Right atrium auricular region (tissue), 2 donors: Measurements from ENCODE around the gene MECR. TPM values are rescaled to one million over a fixed set of nuclear protein-coding genes. Genes with fewer than 3 reads are reported as not detected.

Experiments
- DNase-seq: peaks from one replicate; pipeline ENCODE4 v3.0.0-alpha.2; 2019; ENCODE audit warnings: low spot score
- H3K27ac ChIP-seq, 2 donors: fragments of 200-600 bp; sonication (generic); 1 replicate in 1 of 2; 2 replicates in 1 of 2; pipeline ENCODE4 v1.5.1; 2016 to 2019
- H3K27me3 ChIP-seq, 2 donors: fragments of 200-600 bp; sonication (generic); one replicate each; pipeline versions ENCODE4 v1.5.1 to v1.6.0; 2017 to 2019
- H3K36me3 ChIP-seq: fragments of 200-600 bp; sonication (generic); one replicate; pipeline ENCODE4 v1.5.1; 2016
- H3K4me1 ChIP-seq, 2 donors: fragments of 200-600 bp; sonication (generic); one replicate each; pipeline versions ENCODE4 v1.5.1 to v1.6.0; 2017 to 2019
- H3K4me3 ChIP-seq, 2 donors: fragments of 200-600 bp; sonication (generic); 1 replicate in 1 of 2; 2 replicates in 1 of 2; pipeline ENCODE4 v1.5.1; 2017 to 2019; ENCODE audit warnings: mild to moderate bottlenecking in 1 of 2, moderate library complexity in 1 of 2
- H3K9me3 ChIP-seq, 2 donors: fragments of 200-600 bp; sonication (generic); one replicate each; pipeline ENCODE4 v1.5.1; 2019
- total RNA-seq, 2 donors: library from RNA; depleted of rRNA; stranded (reverse); fragments of >200 nt; gene quantifications; one replicate each; pipeline ENCODE4 v1.1.0, GENCODE V29; 2016
- TF ChIP-seq, protein P1 (sequence below), 2 donors: fragments of 200-600 bp; sonication (generic); IDR thresholded peaks; one replicate each; pipeline ENCODE4 v1.5.1; 2019; ENCODE audit warnings: antibody characterized with exemption in 2 of 2

Gene MECR
- total RNA-seq, 2 donors from 2014 or later: 18.4 to 24.3 TPM

DNA sequence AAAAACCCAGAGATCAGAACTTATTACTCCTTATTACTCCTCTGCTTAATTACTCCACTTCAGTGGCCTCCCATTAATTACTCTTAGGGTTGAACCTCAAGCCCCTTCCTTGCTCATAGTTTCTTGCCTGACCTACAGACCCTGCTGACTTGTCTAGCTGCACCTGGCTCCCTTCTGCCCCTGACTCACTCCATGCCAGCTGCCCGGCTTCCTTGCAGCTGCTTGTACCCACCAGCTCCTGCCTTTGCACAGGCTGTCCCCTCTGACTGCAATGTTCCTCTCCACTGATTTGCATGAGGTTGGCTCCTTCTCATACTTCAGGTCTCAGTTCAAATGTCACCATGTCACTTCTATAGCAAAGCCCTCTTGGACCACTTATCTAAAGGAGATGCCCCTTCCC, 3.7 kb upstream of the MECR start:
- Histone ChIP-seq H3K36me3 (no peaks in the 10 kb centered on the region), H3K4me1 (peaks cover 0 to 37% of the 10 kb centered on the region in 2 donors), H3K27me3 (no peaks in the 10 kb centered on the region), H3K4me3 (no peak overlapping the region), H3K27ac (no peak overlapping the region), H3K9me3 (no peaks in the 10 kb centered on the region)
- TF ChIP-seq, protein P1, sequence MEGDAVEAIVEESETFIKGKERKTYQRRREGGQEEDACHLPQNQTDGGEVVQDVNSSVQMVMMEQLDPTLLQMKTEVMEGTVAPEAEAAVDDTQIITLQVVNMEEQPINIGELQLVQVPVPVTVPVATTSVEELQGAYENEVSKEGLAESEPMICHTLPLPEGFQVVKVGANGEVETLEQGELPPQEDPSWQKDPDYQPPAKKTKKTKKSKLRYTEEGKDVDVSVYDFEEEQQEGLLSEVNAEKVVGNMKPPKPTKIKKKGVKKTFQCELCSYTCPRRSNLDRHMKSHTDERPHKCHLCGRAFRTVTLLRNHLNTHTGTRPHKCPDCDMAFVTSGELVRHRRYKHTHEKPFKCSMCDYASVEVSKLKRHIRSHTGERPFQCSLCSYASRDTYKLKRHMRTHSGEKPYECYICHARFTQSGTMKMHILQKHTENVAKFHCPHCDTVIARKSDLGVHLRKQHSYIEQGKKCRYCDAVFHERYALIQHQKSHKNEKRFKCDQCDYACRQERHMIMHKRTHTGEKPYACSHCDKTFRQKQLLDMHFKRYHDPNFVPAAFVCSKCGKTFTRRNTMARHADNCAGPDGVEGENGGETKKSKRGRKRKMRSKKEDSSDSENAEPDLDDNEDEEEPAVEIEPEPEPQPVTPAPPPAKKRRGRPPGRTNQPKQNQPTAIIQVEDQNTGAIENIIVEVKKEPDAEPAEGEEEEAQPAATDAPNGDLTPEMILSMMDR (IDR thresholded peaks at IDR 0.05): no peak
- DNase-seq: no peak

DNA sequence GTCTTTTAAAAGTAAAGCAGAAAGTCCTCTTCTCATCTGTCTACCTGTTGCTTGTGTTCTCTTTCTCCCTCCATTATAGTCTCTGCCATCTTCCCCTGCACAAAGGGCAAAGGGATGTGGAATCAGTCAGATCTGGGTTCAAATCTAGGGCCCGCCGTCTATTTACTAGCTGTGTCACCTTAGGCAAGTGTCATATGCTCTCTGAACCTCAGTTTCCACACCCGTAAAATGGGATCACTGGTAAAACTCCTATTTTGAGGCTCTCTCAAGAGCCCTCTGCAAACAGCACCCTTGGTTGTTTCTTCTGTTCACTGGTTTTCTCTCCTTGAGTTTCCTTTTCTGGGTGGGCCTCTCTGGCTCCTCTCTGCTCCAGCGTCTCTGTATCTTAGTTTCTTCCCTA, 3.0 kb upstream of the MECR start:
- H3K27me3 ChIP-seq: no peaks in the 10 kb centered on the region
- H3K9me3 ChIP-seq: no peaks in the 10 kb centered on the region
- no peak for DNase-seq
- H3K4me1 ChIP-seq: peaks cover 0 to 37% of the 10 kb centered on the region in 2 donors
- H3K36me3 ChIP-seq: no peaks in the 10 kb centered on the region
- no peak overlapping the region for H3K27ac ChIP-seq
- TF ChIP-seq, protein P1 (IDR thresholded peaks at IDR 0.05): no peak
- H3K4me3 ChIP-seq: no peak overlapping the region

DNA sequence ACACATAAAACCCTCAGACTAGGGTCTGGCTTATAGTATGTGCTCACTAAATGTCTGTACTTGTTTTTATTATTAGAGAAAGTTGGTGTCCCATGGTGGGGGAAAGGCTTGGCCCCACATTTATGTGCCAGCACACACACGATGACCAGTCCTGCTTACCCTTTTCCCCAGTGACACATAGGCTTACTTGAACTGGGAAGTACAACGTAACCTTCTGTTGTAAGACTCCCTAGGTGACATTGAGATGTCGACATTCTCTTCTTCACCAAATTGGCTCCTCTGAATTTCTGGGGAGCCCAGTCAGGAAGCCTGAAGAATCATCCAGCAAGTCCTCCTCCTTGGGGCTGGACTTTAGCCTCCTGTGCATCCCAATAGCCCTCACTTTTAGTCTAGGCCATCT, 1.7 kb upstream of the MECR start:
- Histone ChIP-seq H3K27ac (no peak overlapping the region), H3K4me3 (no peak overlapping the region), H3K36me3 (no peaks in the 10 kb centered on the region), H3K27me3 (no peaks in the 10 kb centered on the region), H3K4me1 (peaks cover 0 to 28% of the 10 kb centered on the region in 2 donors), H3K9me3 (no peaks in the 10 kb centered on the region)
- TF ChIP-seq, protein P1 (IDR thresholded peaks at IDR 0.05): no peak
- DNase-seq: no peak

DNA sequence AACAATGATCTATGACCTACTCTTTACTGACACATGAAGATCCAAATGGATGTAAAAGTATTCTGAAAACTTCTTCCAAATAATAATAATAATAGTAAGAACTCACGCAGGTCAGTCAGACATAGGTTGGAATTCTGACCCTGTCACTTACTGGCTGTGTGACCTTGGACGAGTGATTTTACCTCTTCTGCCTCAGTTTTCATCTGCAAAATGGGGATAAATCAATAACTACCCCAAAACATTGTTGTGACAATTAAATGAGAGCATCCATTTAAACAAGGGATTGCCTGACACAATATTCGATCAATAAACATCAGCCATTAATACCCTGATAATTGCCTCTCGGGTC, 556 bp downstream of the MECR start:
- H3K27me3 ChIP-seq: no peaks in the 10 kb centered on the region
- peaks cover 0 to 17% of the 10 kb centered on the region in 2 donors for H3K4me1 ChIP-seq
- peak overlapping the region; percentile 59 to 85 for H3K27ac ChIP-seq
- no peaks in the 10 kb centered on the region for H3K9me3 ChIP-seq
- DNase-seq: no peak
- peak overlapping the region; percentile 69 to 91 for H3K4me3 ChIP-seq
- TF ChIP-seq, protein P1 (IDR thresholded peaks at IDR 0.05): no peak
- no peaks in the 10 kb centered on the region for H3K36me3 ChIP-seq

DNA sequence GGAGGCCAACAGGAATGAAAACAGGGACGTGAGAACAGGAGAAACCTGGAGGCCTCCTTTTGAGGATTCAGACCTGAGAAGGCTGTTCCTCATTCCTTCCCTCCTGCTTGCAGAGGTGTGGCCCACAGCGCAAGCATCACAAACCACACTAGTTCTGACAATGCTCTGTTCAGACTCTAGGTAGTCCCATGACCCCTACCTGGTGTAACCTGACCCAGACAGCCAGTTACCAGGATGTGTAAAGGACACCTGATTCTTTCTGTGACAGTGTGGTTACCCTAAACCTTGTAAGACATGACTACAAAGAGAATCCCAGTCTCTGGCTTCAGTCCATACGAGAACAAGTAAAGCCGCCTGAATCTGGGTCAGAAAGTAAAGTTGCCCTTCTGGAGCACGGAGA, 3.2 kb downstream of the MECR start:
- Histone ChIP-seq H3K4me3 (no peak overlapping the region), H3K9me3 (no peaks in the 10 kb centered on the region), H3K27me3 (no peaks in the 10 kb centered on the region), H3K36me3 (no peaks in the 10 kb centered on the region), H3K4me1 (peaks cover 0 to 17% of the 10 kb centered on the region in 2 donors), H3K27ac (no peak overlapping the region)
- TF ChIP-seq, protein P1 (IDR thresholded peaks at IDR 0.05): no peak
- no peak for DNase-seq

DNA sequence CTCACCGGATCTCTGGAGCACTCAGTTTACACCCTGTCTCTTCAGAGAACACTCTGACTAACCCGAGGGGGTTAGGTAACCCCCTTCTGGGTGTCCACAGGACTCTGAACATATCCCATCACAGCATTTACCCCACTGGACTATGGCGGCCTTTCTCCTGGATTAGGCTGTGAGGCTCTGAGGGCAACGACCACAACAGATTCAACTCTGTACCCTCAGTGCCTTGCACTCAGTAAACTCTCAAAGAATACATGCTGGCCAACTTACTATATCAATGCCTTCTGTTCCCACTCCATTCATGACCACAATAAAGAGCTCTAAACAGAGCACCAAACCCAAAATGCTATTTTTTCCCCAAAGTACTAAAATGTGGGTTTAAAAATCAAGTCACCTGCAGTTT, 5.4 kb downstream of the MECR start:
- Histone ChIP-seq H3K9me3 (no peaks in the 10 kb centered on the region), H3K36me3 (no peaks in the 10 kb centered on the region), H3K4me1 (peaks cover 0 to 9% of the 10 kb centered on the region in 2 donors), H3K27me3 (no peaks in the 10 kb centered on the region), H3K4me3 (no peak overlapping the region), H3K27ac (no peak overlapping the region)
- DNase-seq: no peak
- TF ChIP-seq, protein P1 (IDR thresholded peaks at IDR 0.05): no peak
